Gastrocnemius medialis (tissue), 4 donors: ENCODE data around the gene UNC93B1. TPM values are rescaled to one million over a fixed set of nuclear protein-coding genes. Genes with fewer than 3 reads are reported as not detected.

Experiments used
- ATAC-seq, 2 donors: fragments of 150-250 bp; one replicate each; pipeline ENCODE4 v1.9.1; 2016
- DNase-seq, 2 donors: peaks; one replicate each; pipeline ENCODE4 v3.0.0-alpha.2; 2019
- H3K27ac ChIP-seq, 4 donors: fragments of 200-600 bp; sonication (generic); 1 replicate in 1 of 4; 2 replicates in 3 of 4; pipeline ENCODE4 v1.5.1; 2016 to 2018; ENCODE audit warnings: mild to moderate bottlenecking in 2 of 4, moderate library complexity in 1 of 4
- H3K27me3 ChIP-seq, 3 donors: fragments of 200-600 bp; sonication (generic) in 2 of 3; 1 replicate in 1 of 3; 2 replicates in 2 of 3; pipeline versions ENCODE4 v1.5.1 to v1.6.0; 2016 to 2019; ENCODE audit warnings: mild to moderate bottlenecking in 1 of 3, moderate library complexity in 1 of 3
- H3K36me3 ChIP-seq, 2 donors: fragments of 200-600 bp; sonication (generic) in 1 of 2; one replicate each; pipeline ENCODE4 v1.5.1; 2017 to 2018
- H3K4me1 ChIP-seq, 2 donors: fragments of 200-600 bp; sonication (generic) in 1 of 2; one replicate each; pipeline ENCODE4 v1.5.1; 2016 to 2017; ENCODE audit warnings: mild to moderate bottlenecking in 2 of 2
- H3K4me3 ChIP-seq, 4 donors: fragments of 200-600 bp; sonication (generic) in 3 of 4; 1 replicate in 1 of 4; 2 replicates in 3 of 4; pipeline ENCODE4 v1.5.1; 2016 to 2019; ENCODE audit warnings: mild to moderate bottlenecking in 2 of 4
- H3K9me3 ChIP-seq, 3 donors: fragments of 200-600 bp; sonication (generic) in 2 of 3; 1 replicate in 1 of 3; 2 replicates in 2 of 3; pipeline ENCODE4 v1.5.1; 2016 to 2019
- CTCF ChIP-seq, 5 experiments: fragments of 450-650 bp in 3 of 5; fragments of 200-600 bp in 2 of 5; sonication (generic) in 2 of 5; IDR thresholded peaks in 4 of 5; conservative IDR thresholded peaks in 1 of 5; 1 replicate in 4 of 5; 2 replicates in 1 of 5; pipeline ENCODE4 v1.5.1; 2016 to 2019; ENCODE audit warnings: antibody characterized with exemption in 5 of 5, mild to moderate bottlenecking in 3 of 5, moderate library complexity in 3 of 5
- POLR2A ChIP-seq, 2 donors: fragments of 450-650 bp; IDR thresholded peaks; one replicate each; pipeline ENCODE4 v1.6.1; 2017; ENCODE audit warnings: antibody characterized with exemption in 2 of 2, mild to moderate bottlenecking in 2 of 2, moderate library complexity in 2 of 2
- in situ Hi-C, 4 donors: fragments of 200-750 bp; cut with MboI; loops; one replicate each; pipeline versions ENCODE4 v1.15.0 to v1.8.0; 2017; ENCODE audit warnings: low sequenced_read_pairs in 4 of 4
- intact Hi-C: fragments of 100-400 bp; cut with DNase I; formaldehyde crosslinking; loops from one replicate; pipeline ENCODE4 v1.15.1; 2023; ENCODE audit warnings: low total_unique reads
- total RNA-seq, 4 donors: library from RNA; depleted of rRNA; stranded (reverse); fragments of >200 nt; gene quantifications; one replicate each; pipeline versions ENCODE4 v1.1.0 to v1.2.3, GENCODE V29; 2016

The UNC93B1 gene
- total RNA-seq, 4 donors from 2014 or later, result 5.4 to 8.8 (median 6.4) TPM

- peaks cover 0 to 5% of the 10 kb centered on the region in 2 donors for H3K36me3 ChIP-seq
- peak within 1 kb of the TSS; percentile 74 to 88 (median 76) for H3K27ac ChIP-seq
- DNase-seq (peak; percentile 65 to 83), ATAC-seq (peak; percentile 68 to 74)
- no peaks in the 10 kb centered on the region for H3K9me3 ChIP-seq
- H3K4me3 ChIP-seq, result peak within 1 kb of the TSS; percentile 62 to 69 (median 65)
- in situ Hi-C loops, result no loop called here
- peaks cover 14 to 32% of the 10 kb centered on the region in 2 donors for H3K4me1 ChIP-seq
- TF ChIP-seq CTCF (IDR thresholded peaks at IDR 0.05 in 4 of 5, conservative IDR thresholded peaks at IDR 0.05 in 1 of 5), result peak in 3 of 5 experiments; percentile 4 to 36 (median 23)
- TF ChIP-seq POLR2A (IDR thresholded peaks at IDR 0.05), result peak; percentile 88 to 93
- no peaks in the 10 kb centered on the region for H3K27me3 ChIP-seq
- intact Hi-C loops, result loop anchor here (2.0 to 10.0 kb wide), 4 partner anchors 28 to 454 kb away; partner anchors contain the start of genes ALDH3B1, CHKA, GSTP1 and UNC93B1
Measured at GRCh38 chr11:68038718-68039525, 35.0 kb upstream of the UNC93B1 start, which contains the start of gene TCIRG1. Gene TCIRG1 (plus strand): TSS chr11:68039025. CDS start chr11:68041272, 2,247 bp downstream.

- Histone ChIP-seq H3K4me3 (peak overlapping the region; percentile 62 to 69 (median 65)), H3K36me3 (peaks cover 0 to 7% of the 10 kb centered on the region in 2 donors), H3K27me3 (no peaks in the 10 kb centered on the region), H3K9me3 (no peaks in the 10 kb centered on the region), H3K4me1 (peaks cover 18 to 38% of the 10 kb centered on the region in 2 donors), H3K27ac (peak overlapping the region; percentile 74 to 88 (median 76))
- peak in 1 of 2 donors; percentile 10 for ATAC-seq
- peak in 1 of 2 donors; percentile 36 for DNase-seq
- in situ Hi-C loops, result no loop called here
- intact Hi-C loops, result loop anchor here (2.0 to 10.0 kb wide), 4 partner anchors 27 to 453 kb away; partner anchors contain the start of genes ALDH3B1, CHKA, GSTP1 and UNC93B1
- TF ChIP-seq POLR2A (IDR thresholded peaks at IDR 0.05) (no peak), CTCF (IDR thresholded peaks at IDR 0.05 in 4 of 5, conservative IDR thresholded peaks at IDR 0.05 in 1 of 5) (no peak)
Measured at GRCh38 chr11:68038226-68038717, 34.4 kb upstream of the UNC93B1 start.

GRCh38 chr11:68037411-68038225 is 33.7 kb upstream of the UNC93B1 start:
- peak overlapping the region; percentile 74 to 88 (median 76) for H3K27ac ChIP-seq
- peaks cover 21 to 43% of the 10 kb centered on the region in 2 donors for H3K4me1 ChIP-seq
- TF ChIP-seq CTCF (IDR thresholded peaks at IDR 0.05 in 4 of 5, conservative IDR thresholded peaks at IDR 0.05 in 1 of 5) (no peak), POLR2A (IDR thresholded peaks at IDR 0.05) (no peak)
- no peak overlapping the region for H3K4me3 ChIP-seq
- H3K27me3 ChIP-seq, result no peaks in the 10 kb centered on the region
- peaks cover 0 to 13% of the 10 kb centered on the region in 2 donors for H3K36me3 ChIP-seq
- ATAC-seq, result no peak
- intact Hi-C loops (loop anchor here (2.0 to 10.0 kb wide), 4 partner anchors 27 to 453 kb away; partner anchors contain the start of genes ALDH3B1, CHKA, GSTP1 and UNC93B1), in situ Hi-C loops (no loop called here)
- no peaks in the 10 kb centered on the region for H3K9me3 ChIP-seq
- no peak for DNase-seq

- Histone ChIP-seq H3K36me3 (peaks cover 0 to 13% of the 10 kb centered on the region in 2 donors), H3K9me3 (no peaks in the 10 kb centered on the region), H3K4me1 (peaks cover 28 to 52% of the 10 kb centered on the region in 2 donors), H3K4me3 (no peak overlapping the region), H3K27ac (peak overlapping the region; percentile 74 to 88 (median 76)), H3K27me3 (no peaks in the 10 kb centered on the region)
- in situ Hi-C loops, result no loop called here
- no peak for TF ChIP-seq POLR2A (IDR thresholded peaks at IDR 0.05)
- peak in 1 of 2 donors; percentile 54 for DNase-seq
- no peak for ATAC-seq
- intact Hi-C loops, result loop anchor here (5.0 to 10.0 kb wide), 2 partner anchors 34 to 452 kb away; partner anchors contain the start of genes GSTP1 and UNC93B1
Measured at GRCh38 chr11:68036717-68037239, 32.9 kb upstream of the UNC93B1 start.
